Activated CD8-positive, alpha-beta T cell treated with anti-CD3 and anti-CD28 coated beads for 36 hours (primary cell): ENCODE results near the gene THY1. TPM values are rescaled to one million over a fixed set of nuclear protein-coding genes. Genes with fewer than 3 reads are reported as not detected.
A peak's percentile ranks its signal among the peaks of the same experiment; 100 is the strongest.

Experiments
- ATAC-seq: fragments of 200-7000 bp; cut with Tn5 transposase; one replicate; pipeline ENCODE4 v1.10.0; 2021; ENCODE audit warnings: mild to moderate bottlenecking, moderate library complexity
- CTCF ChIA-PET: fragments of 350-600 bp; sonication (Branson Sonifier 250); formaldehyde crosslinking; loops from one replicate; lab custom pipeline; 2021; ENCODE audit warnings: antibody characterized with exemption; lab: Charles Lee
- POLR2A ChIA-PET: fragments of 350-600 bp; sonication (Branson Sonifier 250); formaldehyde crosslinking; loops from one replicate; lab custom pipeline; 2021; ENCODE audit warnings: antibody characterized with exemption; lab: Charles Lee
- DNase-seq: peaks from one replicate; pipeline ENCODE4 v3.0.0-alpha.2; 2020
- H3K27ac Mint-ChIP-seq: one replicate; pipeline ENCODE4 v1.8.0; 2021; ENCODE audit warnings: mild to moderate bottlenecking, mixed read lengths
- H3K27me3 Mint-ChIP-seq: one replicate; pipeline ENCODE4 v1.8.0; 2021; ENCODE audit warnings: mixed read lengths
- H3K36me3 Mint-ChIP-seq: one replicate; pipeline ENCODE4 v1.8.0; 2021; ENCODE audit warnings: low read depth, mixed read lengths
- H3K4me1 Mint-ChIP-seq: one replicate; pipeline ENCODE4 v1.8.0; 2021; ENCODE audit warnings: low read depth, mixed read lengths
- H3K4me3 Mint-ChIP-seq: one replicate; pipeline ENCODE4 v1.8.0; 2021; ENCODE audit warnings: mild to moderate bottlenecking, moderate library complexity, mixed read lengths
- H3K9me3 Mint-ChIP-seq: one replicate; pipeline ENCODE4 v1.8.0; 2021; ENCODE audit warnings: mixed read lengths
- intact Hi-C: fragments of 100-400 bp; cut with micrococcal nuclease; formaldehyde crosslinking; loops from one replicate; pipeline ENCODE4 v1.10.0; 2022
- total RNA-seq, 2 experiments: library from RNA; stranded (reverse); gene quantifications; one replicate each; pipeline ENCODE4 v1.2.3, GENCODE V29; 2021
- TF ChIP-seq, protein P1 (sequence below): fragments of 200-600 bp; IDR thresholded peaks from one replicate; pipeline ENCODE4 v1.8.0; 2022; ENCODE audit warnings: antibody characterized with exemption, mild to moderate bottlenecking

The THY1 gene
- total RNA-seq, 2 experiments from 2014 or later, result 0.18 to 0.40 TPM

DNA sequence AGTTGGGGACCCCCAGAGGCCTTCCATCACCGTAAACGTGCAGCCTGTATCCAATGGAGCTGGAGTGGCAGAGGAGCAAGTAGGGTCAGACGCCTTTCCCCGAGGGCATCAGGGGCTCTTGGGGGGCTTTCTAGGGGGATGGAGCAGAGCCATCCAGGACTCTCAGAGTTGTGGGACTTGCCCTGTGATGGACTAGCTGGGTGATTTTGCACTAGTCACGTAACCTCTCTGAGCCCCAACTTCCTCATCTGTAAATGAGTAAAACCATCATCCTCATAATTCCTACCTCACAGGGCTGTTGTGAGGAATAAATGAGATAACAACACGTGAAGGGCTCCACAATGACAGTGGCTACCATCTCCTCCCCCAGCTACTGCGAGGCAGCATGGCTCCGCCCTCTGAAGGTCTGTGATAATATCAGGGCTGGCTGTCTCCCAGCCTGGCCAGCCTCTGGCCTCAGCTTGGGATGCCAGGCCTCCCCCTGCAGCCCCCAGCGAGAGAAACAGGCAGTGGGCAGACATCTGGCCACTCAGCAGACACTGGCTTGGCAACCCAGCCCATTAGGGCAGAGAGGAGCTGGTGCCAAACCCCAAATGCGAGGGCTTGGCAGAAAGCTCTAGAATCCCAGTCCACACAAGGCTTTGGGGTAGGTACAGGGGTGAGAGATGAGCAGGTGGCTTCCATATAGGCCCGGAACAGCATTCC is 48.2 kb downstream of the THY1 start:
- POLR2A ChIA-PET, result interaction anchor here (0.8 to 1.1 kb wide), 3 partner anchors 10 to 100 kb away, joined by 3 to 4 read pairs (median 3); no protein-coding TSS in a partner anchor
- Mint-ChIP-seq H3K27me3 (peaks cover 4% of the 10 kb centered on the region), H3K27ac (no peak overlapping the region), H3K36me3 (no peaks in the 10 kb centered on the region), H3K4me3 (no peak overlapping the region), H3K9me3 (no peaks in the 10 kb centered on the region), H3K4me1 (peaks cover 7% of the 10 kb centered on the region)
- ATAC-seq (no peak), DNase-seq (no peak)
- CTCF ChIA-PET, result interaction anchor here (0.9 to 15.0 kb wide), 13 partner anchors 10 to 135 kb away, joined by 3 to 241 read pairs (median 4); no protein-coding TSS in a partner anchor
- intact Hi-C loops, result no loop called here
- TF ChIP-seq, protein P1, sequence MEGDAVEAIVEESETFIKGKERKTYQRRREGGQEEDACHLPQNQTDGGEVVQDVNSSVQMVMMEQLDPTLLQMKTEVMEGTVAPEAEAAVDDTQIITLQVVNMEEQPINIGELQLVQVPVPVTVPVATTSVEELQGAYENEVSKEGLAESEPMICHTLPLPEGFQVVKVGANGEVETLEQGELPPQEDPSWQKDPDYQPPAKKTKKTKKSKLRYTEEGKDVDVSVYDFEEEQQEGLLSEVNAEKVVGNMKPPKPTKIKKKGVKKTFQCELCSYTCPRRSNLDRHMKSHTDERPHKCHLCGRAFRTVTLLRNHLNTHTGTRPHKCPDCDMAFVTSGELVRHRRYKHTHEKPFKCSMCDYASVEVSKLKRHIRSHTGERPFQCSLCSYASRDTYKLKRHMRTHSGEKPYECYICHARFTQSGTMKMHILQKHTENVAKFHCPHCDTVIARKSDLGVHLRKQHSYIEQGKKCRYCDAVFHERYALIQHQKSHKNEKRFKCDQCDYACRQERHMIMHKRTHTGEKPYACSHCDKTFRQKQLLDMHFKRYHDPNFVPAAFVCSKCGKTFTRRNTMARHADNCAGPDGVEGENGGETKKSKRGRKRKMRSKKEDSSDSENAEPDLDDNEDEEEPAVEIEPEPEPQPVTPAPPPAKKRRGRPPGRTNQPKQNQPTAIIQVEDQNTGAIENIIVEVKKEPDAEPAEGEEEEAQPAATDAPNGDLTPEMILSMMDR, result no peak

DNA sequence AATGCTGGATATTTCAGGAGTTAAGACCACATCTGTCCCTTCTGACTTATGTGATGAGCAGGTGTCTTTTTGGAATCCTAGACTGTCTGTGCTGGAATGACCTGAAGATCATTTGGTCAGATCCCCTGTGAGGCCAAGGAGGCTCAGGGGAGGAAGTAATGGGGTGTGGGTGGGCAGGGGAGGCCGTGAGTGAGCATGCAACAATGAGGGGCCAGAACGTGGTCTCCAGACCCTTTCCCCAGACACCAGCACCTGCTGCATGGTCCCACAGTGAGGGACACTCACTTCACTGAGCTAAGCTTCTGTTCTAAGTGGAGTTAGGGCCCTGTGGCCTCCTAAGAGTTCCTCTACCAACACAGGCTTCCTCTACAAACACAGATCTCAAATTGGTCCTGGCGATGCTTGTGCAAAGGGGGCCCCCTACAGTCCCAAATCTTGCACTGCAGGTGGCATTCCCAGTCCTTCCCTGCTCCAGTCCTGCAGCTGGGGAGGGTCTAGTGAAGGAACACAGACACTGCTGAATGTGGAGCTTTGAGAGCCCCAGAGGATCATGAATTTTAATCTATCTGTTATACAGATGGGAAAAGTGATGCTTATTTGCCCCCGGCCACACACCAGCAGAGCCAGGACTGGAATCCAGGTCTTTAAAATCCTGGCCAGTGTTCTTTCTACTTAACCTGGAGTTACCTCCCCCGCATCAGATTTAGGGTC is 48.9 kb downstream of the THY1 start:
- peaks cover 7% of the 10 kb centered on the region for H3K4me1 Mint-ChIP-seq
- TF ChIP-seq, protein P1, result peak; percentile 91
- intact Hi-C loops, result no loop called here
- ChIA-PET POLR2A (interaction anchor here (0.8 to 1.4 kb wide), 3 partner anchors 10 to 16 kb away, joined by 3 to 4 read pairs (median 3); no protein-coding TSS in a partner anchor), CTCF (interaction anchor here (0.7 to 15.0 kb wide), 13 partner anchors 9 to 136 kb away, joined by 3 to 241 read pairs (median 4); no protein-coding TSS in a partner anchor)
- no peaks in the 10 kb centered on the region for H3K9me3 Mint-ChIP-seq
- ATAC-seq (peak; percentile 75), DNase-seq (peak; percentile 56)
- peaks cover 6% of the 10 kb centered on the region for H3K27me3 Mint-ChIP-seq
- H3K36me3 Mint-ChIP-seq, result no peaks in the 10 kb centered on the region
- H3K27ac Mint-ChIP-seq, result no peak overlapping the region
- no peak overlapping the region for H3K4me3 Mint-ChIP-seq

DNA sequence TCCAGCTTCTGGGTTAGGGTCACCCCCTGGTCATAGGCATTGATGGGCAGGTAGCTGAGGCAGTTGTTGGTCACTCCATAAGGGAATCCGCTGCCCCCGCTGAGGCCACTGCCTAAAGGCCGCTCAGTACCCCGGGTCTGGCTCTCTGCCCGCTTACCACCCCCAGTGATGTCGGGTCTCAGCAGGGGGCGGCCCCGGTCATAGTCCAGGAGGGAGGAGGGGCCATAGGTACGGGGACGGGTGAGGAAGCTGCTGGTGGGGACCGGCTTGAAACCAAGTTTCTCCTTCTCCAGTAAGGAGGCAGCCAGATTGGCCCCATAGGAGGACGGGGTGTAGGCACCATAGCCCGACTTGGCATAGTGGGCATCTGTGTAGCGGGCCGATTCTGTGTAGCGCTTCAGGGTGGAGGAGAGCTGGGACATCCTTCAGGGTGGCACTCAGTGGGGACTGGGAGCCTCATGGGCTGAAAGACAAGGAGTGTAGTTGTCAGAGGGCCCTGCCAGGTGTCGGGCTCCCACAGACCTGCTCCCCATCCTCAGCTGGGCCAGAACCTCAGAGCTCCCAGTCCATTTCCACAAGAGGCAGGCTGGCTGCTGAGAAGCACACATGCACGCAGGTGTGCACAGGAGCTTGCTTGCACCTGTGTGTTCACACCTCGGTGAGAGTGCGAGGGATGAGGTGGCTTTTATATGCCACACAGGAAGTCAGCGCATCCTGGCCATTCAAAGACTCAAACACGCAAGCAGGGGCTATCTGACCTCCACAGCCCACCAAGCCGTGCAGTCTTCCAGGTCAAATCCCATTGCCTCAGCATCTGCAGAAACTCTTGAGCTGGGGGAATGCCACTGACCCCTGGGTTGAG is 49.7 kb downstream of the THY1 start:
- peaks cover 6% of the 10 kb centered on the region for H3K27me3 Mint-ChIP-seq
- H3K36me3 Mint-ChIP-seq, result no peaks in the 10 kb centered on the region
- H3K4me1 Mint-ChIP-seq, result peaks cover 7% of the 10 kb centered on the region
- TF ChIP-seq, protein P1, result no peak
- no peak for ATAC-seq
- intact Hi-C loops, result no loop called here
- peak; percentile 21 for DNase-seq
- ChIA-PET POLR2A (interaction anchor here (0.8 to 1.4 kb wide), 2 partner anchors 8 to 11 kb away, joined by 4 read pairs; partner anchors contain the start of gene USP2), CTCF (interaction anchor here (0.7 to 15.0 kb wide), 10 partner anchors 9 to 136 kb away, joined by 3 to 241 read pairs (median 4); partner anchors contain the start of gene C1QTNF5)
- no peaks in the 10 kb centered on the region for H3K9me3 Mint-ChIP-seq
- no peak overlapping the region for H3K27ac Mint-ChIP-seq
- no peak overlapping the region for H3K4me3 Mint-ChIP-seq

DNA sequence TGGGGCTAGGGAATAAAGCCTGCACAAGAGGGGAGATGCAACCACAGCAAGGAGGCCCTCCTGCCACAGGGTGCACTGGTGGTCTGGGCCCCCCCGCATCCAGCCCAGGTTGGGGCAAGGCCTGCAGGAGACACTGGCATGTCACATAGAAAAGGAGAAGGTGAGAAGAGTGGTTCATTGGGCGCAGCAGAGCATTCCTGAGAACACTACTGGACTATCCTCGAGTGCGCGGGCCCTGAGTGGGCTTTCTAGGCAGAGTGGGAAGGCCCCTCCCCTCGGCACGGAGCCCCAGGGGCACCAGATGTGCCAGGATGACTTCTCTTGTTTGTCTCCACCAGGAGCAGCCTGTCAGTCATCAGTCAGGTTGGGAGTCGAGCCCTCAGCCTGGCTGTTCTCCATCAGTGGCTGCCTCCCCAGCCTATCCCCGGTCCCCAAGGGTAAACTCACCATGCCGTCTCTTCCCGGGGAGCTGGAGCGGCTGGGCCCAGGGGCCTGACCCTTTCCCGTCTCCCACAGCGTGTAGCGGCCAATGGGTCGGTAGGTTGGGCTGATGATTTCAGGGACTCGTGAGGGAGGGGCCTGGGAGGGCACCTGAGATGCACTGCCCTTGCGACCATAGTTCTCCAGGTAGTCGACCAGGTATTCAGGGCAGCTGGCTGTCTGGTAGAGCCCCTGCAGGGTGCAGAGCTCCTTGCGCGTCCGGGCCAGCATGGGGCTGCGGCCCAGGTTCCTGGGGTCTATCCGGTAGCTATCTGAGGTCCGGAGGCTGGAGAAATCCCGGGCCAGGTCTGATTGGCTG is 50.5 kb downstream of the THY1 start:
- ATAC-seq (no peak), DNase-seq (no peak)
- intact Hi-C loops, result no loop called here
- ChIA-PET CTCF (interaction anchor here (1.2 to 15.0 kb wide), 5 partner anchors 13 to 103 kb away, joined by 3 to 241 read pairs (median 30); partner anchors contain the start of gene C1QTNF5), POLR2A (interaction anchor here (0.8 to 1.4 kb wide), 2 partner anchors 9 to 10 kb away, joined by 4 read pairs; partner anchors contain the start of gene USP2)
- Mint-ChIP-seq H3K27me3 (peaks cover 10% of the 10 kb centered on the region), H3K4me1 (peaks cover 7% of the 10 kb centered on the region), H3K27ac (no peak overlapping the region), H3K36me3 (no peaks in the 10 kb centered on the region), H3K9me3 (no peaks in the 10 kb centered on the region), H3K4me3 (no peak overlapping the region)
- TF ChIP-seq, protein P1, result no peak
